CD14-positive monocyte (primary cell): ENCODE measurements around the gene SCML1. TPM values are rescaled to one million over a fixed set of nuclear protein-coding genes. Genes with fewer than 3 reads are reported as not detected.
A peak's percentile ranks its signal among the peaks of the same experiment; 100 is the strongest.

ENCODE experiments used
- DNase-seq, 3 donors: peaks; one replicate each; pipeline ENCODE4 v3.0.0-alpha.2; 2011 to 2022
- H2AFZ ChIP-seq: 2 replicates; pipeline ENCODE4 v1.6.0; 2012; ENCODE audit warnings: mild to moderate bottlenecking, low read depth, low read length, inconsistent platforms; ENCODE audit not compliant: insufficient read depth, poor library complexity, severe bottlenecking
- H3K27ac ChIP-seq, 2 donors: 1 replicate in 1 of 2; 2 replicates in 1 of 2; pipeline ENCODE4 v1.5.1; 2012 to 2013; ENCODE audit warnings: low read length in 2 of 2, control low read depth in 1 of 2, inconsistent platforms in 1 of 2, low read depth in 1 of 2, mild to moderate bottlenecking in 1 of 2
- H3K27me3 ChIP-seq, 2 donors: one replicate each; pipeline versions ENCODE4 v1.6.0 to v1.6.1; 2011 to 2013; ENCODE audit warnings: low read length in 2 of 2; ENCODE audit not compliant: control insufficient read depth in 2 of 2, insufficient read depth in 2 of 2
- H3K36me3 ChIP-seq, 2 donors: replicated peaks in 1 of 2; 1 replicate in 1 of 2; 2 replicates in 1 of 2; pipeline versions ENCODE4 v1.5.1 to v1.6.1; 2012 to 2013; ENCODE audit warnings: low read length in 2 of 2, control low read depth in 1 of 2, inconsistent platforms in 1 of 2, mild to moderate bottlenecking in 1 of 2; ENCODE audit not compliant: insufficient read depth in 2 of 2, control insufficient read depth in 1 of 2
- H3K4me1 ChIP-seq, 2 donors: 1 replicate in 1 of 2; 2 replicates in 1 of 2; pipeline versions ENCODE4 v1.5.1 to v1.6.1; 2012 to 2013; ENCODE audit warnings: low read length in 2 of 2, control low read depth in 1 of 2, inconsistent platforms in 1 of 2, mild to moderate bottlenecking in 1 of 2, moderate library complexity in 1 of 2; ENCODE audit not compliant: insufficient read depth in 2 of 2, control insufficient read depth in 1 of 2
- H3K4me2 ChIP-seq: replicated peaks from 2 replicates; pipeline ENCODE3; 2012; ENCODE audit warnings: low read length, moderate library complexity, mild to moderate bottlenecking; ENCODE audit not compliant: poor library complexity, severe bottlenecking; ENCODE audit errors: extremely low read depth
- H3K4me3 ChIP-seq, 3 experiments: fragments of 200-600 bp in 1 of 3; sonication (generic) in 1 of 3; replicated peaks in 1 of 3; 1 replicate in 2 of 3; 2 replicates in 1 of 3; pipeline ENCODE4 v1.5.1; 2011 to 2013; ENCODE audit warnings: low read length in 3 of 3, mild to moderate bottlenecking in 3 of 3, control low read depth in 2 of 3, low read depth in 2 of 3, inconsistent platforms in 1 of 3, moderate library complexity in 1 of 3
- H3K79me2 ChIP-seq: 2 replicates; pipeline ENCODE4 v1.6.0; 2012; ENCODE audit warnings: mild to moderate bottlenecking, control low read depth, inconsistent platforms, low read length, moderate library complexity; ENCODE audit not compliant: insufficient read depth
- H3K9ac ChIP-seq: 2 replicates; pipeline ENCODE4 v1.6.0; 2017; ENCODE audit warnings: low read length, mild to moderate bottlenecking; ENCODE audit not compliant: insufficient read depth, poor library complexity, severe bottlenecking
- H3K9me3 ChIP-seq, 2 donors: replicated peaks in 1 of 2; 1 replicate in 1 of 2; 2 replicates in 1 of 2; pipeline versions ENCODE4 v1.5.1 to v1.6.1; 2012 to 2013; ENCODE audit warnings: low read length in 2 of 2, control low read depth in 1 of 2; ENCODE audit not compliant: control insufficient read depth in 1 of 2, insufficient read depth in 1 of 2
- H4K20me1 ChIP-seq: 2 replicates; pipeline ENCODE4 v1.6.0; 2012; ENCODE audit warnings: mild to moderate bottlenecking, low read length, control low read depth, moderate library complexity; ENCODE audit not compliant: insufficient read depth
- H3K27ac Mint-ChIP-seq, 7 donors: one replicate each; pipeline ENCODE4 v1.8.0; 2020; ENCODE audit warnings: mild to moderate bottlenecking in 7 of 7, mixed read lengths in 7 of 7, moderate library complexity in 6 of 7, inconsistent platforms in 2 of 7
- H3K27me3 Mint-ChIP-seq, 3 donors: one replicate each; pipeline ENCODE4 v1.8.0; 2021 to 2022; ENCODE audit warnings: low read depth in 3 of 3, mild to moderate bottlenecking in 3 of 3, mixed read lengths in 3 of 3, moderate library complexity in 3 of 3, inconsistent platforms in 1 of 3
- H3K36me3 Mint-ChIP-seq, 2 donors: one replicate each; pipeline ENCODE4 v1.8.0; 2020; ENCODE audit warnings: mixed read lengths in 2 of 2, inconsistent platforms in 1 of 2, mild to moderate bottlenecking in 1 of 2
- H3K4me1 Mint-ChIP-seq: one replicate; pipeline ENCODE4 v1.8.0; 2020; ENCODE audit warnings: mild to moderate bottlenecking, mixed read lengths
- H3K4me3 Mint-ChIP-seq, 2 donors: one replicate each; pipeline ENCODE4 v1.8.0; 2020; ENCODE audit warnings: mild to moderate bottlenecking in 2 of 2, mixed read lengths in 2 of 2, moderate library complexity in 1 of 2
- H3K9me3 Mint-ChIP-seq, 7 donors: one replicate each; pipeline ENCODE4 v1.8.0; 2020 to 2022; ENCODE audit warnings: mixed read lengths in 7 of 7, mild to moderate bottlenecking in 6 of 7, moderate library complexity in 6 of 7, inconsistent platforms in 2 of 7
- WGBS: methylation state at CpG from one replicate; pipeline ENCODE4 v1.1.5; 2013; ENCODE audit warnings: missing lambda C conversion rate; ENCODE audit not compliant: insufficient coverage; 5-methylcytosine and 5-hydroxymethylcytosine counted together
- intact Hi-C, 2 donors: fragments of 100-400 bp; cut with micrococcal nuclease; formaldehyde crosslinking; loops; one replicate each; pipeline versions ENCODE4 v1.15.0 to v1.15.1; 2023
- polyA plus RNA-seq, 3 donors: library from polyadenylated mRNA; depleted of rRNA in 1 of 3; unstranded in 2 of 3; stranded (reverse) in 1 of 3; fragments of 300-500 nt in 2 of 3; fragments of >200 nt in 1 of 3; fragmentation: Illumina TruSeq in 2 of 3; gene quantifications; 1 replicate in 2 of 3; 2 replicates in 1 of 3; pipeline ENCODE4 v1.2.3, GENCODE V29; 2012 to 2021
- TF ChIP-seq, protein P1 (sequence below): fragments of 200-600 bp; IDR thresholded peaks from one replicate; pipeline ENCODE4 v1.8.0; 2022; ENCODE audit warnings: antibody characterized with exemption, mild to moderate bottlenecking

Gene SCML1
- polyA plus RNA-seq, 3 donors = 0.56 to 8.5 (median 1.4) TPM

GRCh38 chrX:17740137-17741122 lies 3.1 kb downstream of the SCML1 start:
- TF ChIP-seq, protein P1, sequence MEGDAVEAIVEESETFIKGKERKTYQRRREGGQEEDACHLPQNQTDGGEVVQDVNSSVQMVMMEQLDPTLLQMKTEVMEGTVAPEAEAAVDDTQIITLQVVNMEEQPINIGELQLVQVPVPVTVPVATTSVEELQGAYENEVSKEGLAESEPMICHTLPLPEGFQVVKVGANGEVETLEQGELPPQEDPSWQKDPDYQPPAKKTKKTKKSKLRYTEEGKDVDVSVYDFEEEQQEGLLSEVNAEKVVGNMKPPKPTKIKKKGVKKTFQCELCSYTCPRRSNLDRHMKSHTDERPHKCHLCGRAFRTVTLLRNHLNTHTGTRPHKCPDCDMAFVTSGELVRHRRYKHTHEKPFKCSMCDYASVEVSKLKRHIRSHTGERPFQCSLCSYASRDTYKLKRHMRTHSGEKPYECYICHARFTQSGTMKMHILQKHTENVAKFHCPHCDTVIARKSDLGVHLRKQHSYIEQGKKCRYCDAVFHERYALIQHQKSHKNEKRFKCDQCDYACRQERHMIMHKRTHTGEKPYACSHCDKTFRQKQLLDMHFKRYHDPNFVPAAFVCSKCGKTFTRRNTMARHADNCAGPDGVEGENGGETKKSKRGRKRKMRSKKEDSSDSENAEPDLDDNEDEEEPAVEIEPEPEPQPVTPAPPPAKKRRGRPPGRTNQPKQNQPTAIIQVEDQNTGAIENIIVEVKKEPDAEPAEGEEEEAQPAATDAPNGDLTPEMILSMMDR = no peak
- H3K27ac ChIP-seq = no peak overlapping the region
- no peaks in the 10 kb centered on the region for H3K79me2 ChIP-seq
- H2AFZ ChIP-seq = no peak overlapping the region
- H3K4me3 Mint-ChIP-seq = peak overlapping the region in 1 of 2 donors; percentile 11
- no peaks in the 10 kb centered on the region for H4K20me1 ChIP-seq
- H3K9ac ChIP-seq = no peak overlapping the region
- H3K27ac Mint-ChIP-seq = no peak overlapping the region
- DNase-seq = no peak
- H3K4me2 ChIP-seq = no peak overlapping the region
- H3K36me3 Mint-ChIP-seq = peaks cover 0 to 7% of the 10 kb centered on the region in 2 donors
- no peaks in the 10 kb centered on the region for H3K9me3 ChIP-seq
- H3K9me3 Mint-ChIP-seq = peaks cover 0 to 22% (median 13%) of the 10 kb centered on the region in 7 donors
- H3K4me1 ChIP-seq = peaks cover 13 to 16% of the 10 kb centered on the region in 2 donors
- 87% methylated on average over 6 of the region's 11 CpGs for WGBS
- no peak overlapping the region for H3K4me3 ChIP-seq
- intact Hi-C loops = no loop called here
- peaks cover 22% of the 10 kb centered on the region for H3K4me1 Mint-ChIP-seq
- no peaks in the 10 kb centered on the region for H3K36me3 ChIP-seq
- H3K27me3 ChIP-seq = peaks cover 16 to 32% of the 10 kb centered on the region in 2 donors
- H3K27me3 Mint-ChIP-seq = peaks cover 24 to 38% (median 34%) of the 10 kb centered on the region in 3 donors

GRCh38 chrX:17741123-17741511 lies 3.8 kb downstream of the SCML1 start:
- no peaks in the 10 kb centered on the region for H3K36me3 ChIP-seq
- H3K36me3 Mint-ChIP-seq = peaks cover 0 to 7% of the 10 kb centered on the region in 2 donors
- H3K4me3 ChIP-seq = no peak overlapping the region
- peaks cover 13 to 16% of the 10 kb centered on the region in 2 donors for H3K4me1 ChIP-seq
- H4K20me1 ChIP-seq = no peaks in the 10 kb centered on the region
- H3K27me3 Mint-ChIP-seq = peaks cover 24 to 38% (median 34%) of the 10 kb centered on the region in 3 donors
- no peak overlapping the region for H3K27ac ChIP-seq
- no peaks in the 10 kb centered on the region for H3K79me2 ChIP-seq
- intact Hi-C loops = no loop called here
- H3K4me3 Mint-ChIP-seq = peak overlapping the region in 1 of 2 donors; percentile 53
- H3K9me3 ChIP-seq = no peaks in the 10 kb centered on the region
- WGBS = no CpG with 5 or more reads among the region's 9 CpGs
- no peak overlapping the region for H3K4me2 ChIP-seq
- no peak overlapping the region for H2AFZ ChIP-seq
- no peak overlapping the region for H3K9ac ChIP-seq
- peaks cover 0 to 22% (median 13%) of the 10 kb centered on the region in 7 donors for H3K9me3 Mint-ChIP-seq
- DNase-seq = no peak
- TF ChIP-seq, protein P1 = no peak
- H3K27me3 ChIP-seq = peaks cover 16 to 32% of the 10 kb centered on the region in 2 donors
- H3K27ac Mint-ChIP-seq = no peak overlapping the region
- H3K4me1 Mint-ChIP-seq = peaks cover 22% of the 10 kb centered on the region
